GF-D8 (cell line): ENCODE data around the gene TEAD4.

Experiments used
- DNase-seq: peaks from one replicate; lab custom pipeline; 2025; lab: John Stamatoyannopoulos, UW

The TEAD4 gene

GRCh38 chr12:3002646-3003045, 43.4 kb downstream of the TEAD4 start:
- DNase-seq: no peak

- no peak for DNase-seq
These were observed 44.3 kb downstream of the TEAD4 start for GRCh38 chr12:3003357-3003992.

- no peak for DNase-seq
These were observed 45.7 kb downstream of the TEAD4 start for GRCh38 chr12:3004655-3005565.

GRCh38 chr12:3005736-3006135, 46.5 kb downstream of the TEAD4 start:
- no peak for DNase-seq

GRCh38 chr12:3009780-3010179, 50.6 kb downstream of the TEAD4 start:
- no peak for DNase-seq

- no peak for DNase-seq
These were observed 51.2 kb downstream of the TEAD4 start for GRCh38 chr12:3010214-3010930.

- no peak for DNase-seq
These were observed 53.6 kb downstream of the TEAD4 start for GRCh38 chr12:3012786-3013185.

- DNase-seq: no peak
These were observed 55.4 kb downstream of the TEAD4 start for GRCh38 chr12:3014641-3015040.

- DNase-seq: no peak
These were observed 56.2 kb downstream of the TEAD4 start for GRCh38 chr12:3015356-3015755.

GRCh38 chr12:3016191-3016590, 57.0 kb downstream of the TEAD4 start:
- no peak for DNase-seq

GRCh38 chr12:3017281-3017680, 58.1 kb downstream of the TEAD4 start:
- DNase-seq: no peak

- no peak for DNase-seq
These were observed 59.2 kb downstream of the TEAD4 start for GRCh38 chr12:3018284-3019004.

- DNase-seq: no peak
These were observed 59.9 kb downstream of the TEAD4 start for GRCh38 chr12:3019005-3019680.

- DNase-seq: no peak
These were observed 61.2 kb downstream of the TEAD4 start for GRCh38 chr12:3020399-3020798.

- no peak for DNase-seq
These were observed 61.7 kb downstream of the TEAD4 start for GRCh38 chr12:3020850-3021435.

GRCh38 chr12:3022411-3022810, 63.2 kb downstream of the TEAD4 start:
- DNase-seq: no peak

GRCh38 chr12:3022961-3023360, 63.8 kb downstream of the TEAD4 start:
- DNase-seq: no peak

- DNase-seq: no peak
These were observed 68.9 kb downstream of the TEAD4 start for GRCh38 chr12:3028108-3028507.

- DNase-seq: no peak
These were observed 71.7 kb downstream of the TEAD4 start for GRCh38 chr12:3030821-3031429.

- no peak for DNase-seq
These were observed 73.0 kb downstream of the TEAD4 start for GRCh38 chr12:3032161-3032560.
